Smooth muscle cell (in vitro differentiated cells): ENCODE results near the gene ZRANB2. TPM values are rescaled to one million over a fixed set of nuclear protein-coding genes. Genes with fewer than 3 reads are reported as not detected.

Source experiments
- DNase-seq: peaks from one replicate; lab custom pipeline; 2025; ENCODE audit not compliant: unreplicated experiment; lab: John Stamatoyannopoulos, UW
- H2AFZ ChIP-seq: fragments of 200-600 bp; sonication (generic); 2 replicates; pipeline ENCODE4 v1.6.0; 2016; ENCODE audit warnings: antibody characterized with exemption, low read depth, mild to moderate bottlenecking
- H3F3A ChIP-seq: fragments of 200-600 bp; sonication (generic); 2 replicates; pipeline ENCODE4 v1.6.0; 2017; ENCODE audit warnings: antibody characterized with exemption, low read depth
- H3K27ac ChIP-seq: fragments of 200-600 bp; sonication (generic); 2 replicates; pipeline ENCODE4 v1.5.1; 2016; ENCODE audit warnings: low read depth, mild to moderate bottlenecking
- H3K27me3 ChIP-seq: fragments of 200-600 bp; sonication (generic); 2 replicates; pipeline ENCODE4 v1.6.1; 2016; ENCODE audit warnings: low read depth, mild to moderate bottlenecking
- H3K36me3 ChIP-seq: fragments of 200-600 bp; sonication (generic); 2 replicates; pipeline ENCODE4 v1.5.1; 2016; ENCODE audit warnings: low read depth
- H3K4me1 ChIP-seq: fragments of 200-600 bp; sonication (generic); 2 replicates; pipeline ENCODE4 v1.5.1; 2016; ENCODE audit warnings: low read depth
- H3K4me2 ChIP-seq: fragments of 200-600 bp; sonication (generic); 2 replicates; pipeline ENCODE4 v1.6.0; 2016; ENCODE audit warnings: mild to moderate bottlenecking
- H3K4me3 ChIP-seq: fragments of 200-600 bp; sonication (generic); 2 replicates; pipeline ENCODE4 v1.5.1; 2016; ENCODE audit warnings: mild to moderate bottlenecking
- H3K79me2 ChIP-seq: fragments of 200-600 bp; sonication (generic); 2 replicates; pipeline ENCODE4 v1.6.0; 2016; ENCODE audit warnings: low read depth, mild to moderate bottlenecking
- H3K9ac ChIP-seq: fragments of 200-600 bp; sonication (generic); 2 replicates; pipeline ENCODE4 v1.6.0; 2016; ENCODE audit warnings: low read depth
- H3K9me3 ChIP-seq: fragments of 200-600 bp; sonication (generic); replicated peaks from 2 replicates; pipeline ENCODE4 v1.5.1; 2016; ENCODE audit warnings: low read depth
- H4K20me1 ChIP-seq: fragments of 200-600 bp; sonication (generic); 2 replicates; pipeline ENCODE4 v1.6.0; 2016; ENCODE audit warnings: low read depth
- WGBS: methylation state at CpG from one replicate; pipeline ENCODE4 v1.1.7; 2016; ENCODE audit warnings: low lambda C conversion rate; 5-methylcytosine and 5-hydroxymethylcytosine counted together
- polyA plus RNA-seq: library from polyadenylated mRNA; unstranded; fragments of >200 nt; fragmentation: Nextera tagmentation; extraction: Ambion mirVana; gene quantifications from 2 replicates; pipeline ENCODE4 v1.2.1, GENCODE V29; 2016
- total RNA-seq: library from RNA; depleted of rRNA; stranded (reverse); fragments of >200 nt; gene quantifications from 2 replicates; pipeline ENCODE4 v1.2.3, GENCODE V29; 2014
- TF ChIP-seq, protein P1 (sequence below): fragments of 200-600 bp; sonication (generic); IDR thresholded peaks from 2 replicates; pipeline ENCODE4 v1.5.1; 2017; ENCODE audit warnings: borderline replicate concordance, mild to moderate bottlenecking, antibody characterized with exemption; ENCODE audit not compliant: insufficient read depth, poor library complexity, severe bottlenecking

ZRANB2 gene
- total and polyA plus RNA-seq, 2 experiments from 2014 or later, result 45.5 to 77.0 TPM

DNA sequence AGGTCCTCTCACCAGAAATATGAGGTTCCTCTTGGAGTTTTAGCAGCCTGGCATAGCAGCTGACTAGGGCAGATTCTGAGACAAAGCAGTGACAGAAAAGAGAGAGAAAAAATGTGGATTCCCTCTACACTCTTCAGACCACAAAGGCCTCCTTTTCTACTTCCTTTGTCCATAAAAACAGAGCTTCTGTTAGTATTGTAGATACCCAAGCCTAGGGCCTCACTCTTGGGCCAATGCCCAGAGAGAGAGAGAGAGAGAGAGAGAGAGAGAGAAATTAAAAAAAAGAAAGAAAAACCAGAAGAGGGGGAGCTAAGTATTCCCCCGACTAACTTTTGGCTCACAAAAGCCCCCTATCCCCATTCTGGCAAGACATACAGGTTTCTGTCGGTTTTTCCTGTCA is 2.4 kb upstream of the ZRANB2 start:
- Histone ChIP-seq H2AFZ (no peak overlapping the region), H3K9ac (no peak overlapping the region), H3F3A (no peaks in the 10 kb centered on the region), H3K79me2 (peaks cover 27% of the 10 kb centered on the region), H3K4me3 (no peak overlapping the region), H3K27me3 (peaks cover 18% of the 10 kb centered on the region), H3K27ac (no peak overlapping the region), H3K36me3 (peaks cover 1% of the 10 kb centered on the region), H3K4me2 (no peak overlapping the region), H3K9me3 (no peaks in the 10 kb centered on the region), H4K20me1 (peaks cover 20% of the 10 kb centered on the region), H3K4me1 (peaks cover 20% of the 10 kb centered on the region)
- WGBS, result 84% methylated on average over 2 of the region's 2 CpGs
- TF ChIP-seq, protein P1, sequence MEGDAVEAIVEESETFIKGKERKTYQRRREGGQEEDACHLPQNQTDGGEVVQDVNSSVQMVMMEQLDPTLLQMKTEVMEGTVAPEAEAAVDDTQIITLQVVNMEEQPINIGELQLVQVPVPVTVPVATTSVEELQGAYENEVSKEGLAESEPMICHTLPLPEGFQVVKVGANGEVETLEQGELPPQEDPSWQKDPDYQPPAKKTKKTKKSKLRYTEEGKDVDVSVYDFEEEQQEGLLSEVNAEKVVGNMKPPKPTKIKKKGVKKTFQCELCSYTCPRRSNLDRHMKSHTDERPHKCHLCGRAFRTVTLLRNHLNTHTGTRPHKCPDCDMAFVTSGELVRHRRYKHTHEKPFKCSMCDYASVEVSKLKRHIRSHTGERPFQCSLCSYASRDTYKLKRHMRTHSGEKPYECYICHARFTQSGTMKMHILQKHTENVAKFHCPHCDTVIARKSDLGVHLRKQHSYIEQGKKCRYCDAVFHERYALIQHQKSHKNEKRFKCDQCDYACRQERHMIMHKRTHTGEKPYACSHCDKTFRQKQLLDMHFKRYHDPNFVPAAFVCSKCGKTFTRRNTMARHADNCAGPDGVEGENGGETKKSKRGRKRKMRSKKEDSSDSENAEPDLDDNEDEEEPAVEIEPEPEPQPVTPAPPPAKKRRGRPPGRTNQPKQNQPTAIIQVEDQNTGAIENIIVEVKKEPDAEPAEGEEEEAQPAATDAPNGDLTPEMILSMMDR, result no peak
- DNase-seq, result no peak

DNA sequence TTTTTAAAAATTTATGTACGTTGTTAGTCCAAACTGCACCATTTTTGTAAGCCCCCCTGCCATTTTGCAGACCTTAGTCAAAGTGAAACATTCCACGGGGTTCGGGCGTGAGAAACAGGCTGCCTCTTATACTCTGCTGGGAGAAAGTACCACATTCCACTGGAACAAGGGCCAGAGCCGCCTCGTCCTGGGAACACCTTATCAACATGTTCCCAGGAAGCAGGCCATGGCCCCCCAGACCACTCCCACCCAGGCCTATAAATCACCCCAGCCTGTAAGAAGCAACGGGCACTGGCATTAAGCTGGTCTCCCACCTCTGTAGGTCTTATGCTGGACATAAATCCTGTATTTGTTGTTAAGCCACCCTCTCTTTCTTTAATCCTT is 854 bp upstream of the ZRANB2 start:
- H3K4me3 ChIP-seq, result peak overlapping the region; percentile 93
- peaks cover 20% of the 10 kb centered on the region for H3K4me1 ChIP-seq
- no peak overlapping the region for H3K9ac ChIP-seq
- peaks cover 42% of the 10 kb centered on the region for H3K79me2 ChIP-seq
- H3F3A ChIP-seq, result no peaks in the 10 kb centered on the region
- TF ChIP-seq, protein P1, result no peak
- peaks cover 5% of the 10 kb centered on the region for H3K36me3 ChIP-seq
- 89% methylated on average over 7 of the region's 7 CpGs for WGBS
- no peak for DNase-seq
- H3K27ac ChIP-seq, result no peak overlapping the region
- H4K20me1 ChIP-seq, result peaks cover 36% of the 10 kb centered on the region
- H3K4me2 ChIP-seq, result peak overlapping the region; percentile 97
- peak overlapping the region; percentile 96 for H2AFZ ChIP-seq
- H3K9me3 ChIP-seq, result no peaks in the 10 kb centered on the region
- H3K27me3 ChIP-seq, result peaks cover 13% of the 10 kb centered on the region

DNA sequence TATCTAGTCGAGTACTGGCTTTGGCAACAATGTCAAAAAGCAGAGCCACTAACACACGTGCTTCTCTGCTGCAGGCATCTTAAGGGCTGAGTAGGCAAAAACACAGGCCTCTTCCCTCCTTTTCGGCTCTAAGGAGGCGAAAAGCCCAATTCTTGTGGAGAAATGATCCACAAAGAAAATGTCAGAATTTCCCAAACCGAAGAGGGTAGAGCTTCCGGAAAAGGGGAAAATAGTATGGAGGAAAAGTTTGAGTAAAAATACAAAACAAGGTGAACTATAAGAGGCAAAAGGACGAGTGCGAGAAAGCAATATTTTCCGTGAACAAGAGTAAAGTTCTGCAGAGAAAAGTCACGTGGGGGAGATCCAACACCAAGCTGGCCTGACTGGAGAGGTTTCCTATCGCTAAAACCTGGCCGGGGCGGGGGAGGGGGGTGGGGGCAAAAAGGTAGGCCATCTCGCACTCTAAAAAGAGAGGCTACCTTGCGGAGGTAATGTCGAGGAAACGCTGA is 551 bp downstream of the ZRANB2 start:
- peaks cover 49% of the 10 kb centered on the region for H4K20me1 ChIP-seq
- H3K4me1 ChIP-seq, result peaks cover 20% of the 10 kb centered on the region
- H3K27me3 ChIP-seq, result peaks cover 5% of the 10 kb centered on the region
- no peaks in the 10 kb centered on the region for H3K9me3 ChIP-seq
- DNase-seq, result no peak
- peak overlapping the region; percentile 95 for H3K9ac ChIP-seq
- TF ChIP-seq, protein P1, result no peak
- 2% methylated on average over 16 of the region's 17 CpGs for WGBS
- H3K4me3 ChIP-seq, result peak overlapping the region; percentile 93
- H3K4me2 ChIP-seq, result peak overlapping the region; percentile 97
- peaks cover 14% of the 10 kb centered on the region for H3K36me3 ChIP-seq
- peak overlapping the region; percentile 96 for H3K27ac ChIP-seq
- H2AFZ ChIP-seq, result peak overlapping the region; percentile 96
- H3F3A ChIP-seq, result no peaks in the 10 kb centered on the region
- H3K79me2 ChIP-seq, result peaks cover 53% of the 10 kb centered on the region

DNA sequence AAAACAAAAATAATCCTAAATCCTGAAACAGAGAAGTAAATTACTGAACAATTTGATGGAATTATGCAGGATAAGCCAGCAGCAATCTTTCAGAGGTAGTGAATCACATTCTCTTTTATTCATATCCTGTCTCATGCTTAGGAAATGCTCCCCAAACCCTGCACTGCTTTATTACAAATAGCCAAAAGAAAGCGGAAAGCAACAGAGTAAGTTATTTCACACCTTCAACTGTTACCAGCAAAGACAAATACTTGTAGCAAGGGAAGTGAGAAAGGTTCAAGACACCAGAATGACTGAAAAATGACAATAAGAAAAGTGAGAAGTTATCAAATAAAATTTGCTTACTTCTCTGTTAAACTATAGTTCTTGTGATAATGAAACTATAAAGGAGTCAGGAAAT is 6.2 kb downstream of the ZRANB2 start:
- peaks cover 50% of the 10 kb centered on the region for H3K36me3 ChIP-seq
- DNase-seq, result no peak
- TF ChIP-seq, protein P1, result no peak
- no peaks in the 10 kb centered on the region for H3F3A ChIP-seq
- no peak overlapping the region for H3K4me3 ChIP-seq
- H3K27me3 ChIP-seq, result no peaks in the 10 kb centered on the region
- H3K9ac ChIP-seq, result no peak overlapping the region
- no peaks in the 10 kb centered on the region for H3K9me3 ChIP-seq
- peaks cover 96% of the 10 kb centered on the region for H4K20me1 ChIP-seq
- no peak overlapping the region for H3K27ac ChIP-seq
- no peak overlapping the region for H2AFZ ChIP-seq
- peaks cover 53% of the 10 kb centered on the region for H3K79me2 ChIP-seq
- H3K4me1 ChIP-seq, result peaks cover 14% of the 10 kb centered on the region
- 93% methylated on average over 1 of the region's 1 CpG for WGBS
- no peak overlapping the region for H3K4me2 ChIP-seq
